Lung (tissue), 12 donors: Measurements from ENCODE around the gene CDC5L. TPM values are rescaled to one million over a fixed set of nuclear protein-coding genes. Genes with fewer than 3 reads are reported as not detected.

ENCODE experiments used
- ATAC-seq: fragments of 200-7000 bp; cut with Tn5 transposase; one replicate; pipeline ENCODE4 v1.9.1; 2020; ENCODE audit warnings: moderate number of reproducible peaks; ENCODE audit not compliant: insufficient read depth, low FRiP score
- DNase-seq, 3 donors: peaks; one replicate each; pipeline ENCODE4 v3.0.0-alpha.2; 2013 to 2017
- H3K27ac ChIP-seq, 2 donors: one replicate each; pipeline ENCODE4 v1.5.1; 2013; ENCODE audit warnings: mild to moderate bottlenecking in 2 of 2, moderate library complexity in 2 of 2, control low read depth in 1 of 2, inconsistent platforms in 1 of 2, low read depth in 1 of 2, low read length in 1 of 2
- H3K27me3 ChIP-seq, 3 donors: one replicate each; pipeline ENCODE4 v1.5.1; 2013; ENCODE audit warnings: low read length in 2 of 3; ENCODE audit not compliant: control insufficient read depth in 3 of 3, insufficient read depth in 3 of 3
- H3K36me3 ChIP-seq, 4 donors: one replicate each; pipeline ENCODE4 v1.5.1; 2013; ENCODE audit warnings: low read length in 4 of 4, mild to moderate bottlenecking in 1 of 4, moderate library complexity in 1 of 4; ENCODE audit not compliant: control insufficient read depth in 4 of 4, insufficient read depth in 4 of 4
- H3K4me1 ChIP-seq, 5 donors: one replicate each; pipeline ENCODE4 v1.5.1; 2013; ENCODE audit warnings: low read length in 5 of 5, mild to moderate bottlenecking in 2 of 5, moderate library complexity in 1 of 5; ENCODE audit not compliant: control insufficient read depth in 5 of 5, insufficient read depth in 5 of 5
- H3K4me3 ChIP-seq: one replicate; pipeline ENCODE4 v1.5.1; 2013; ENCODE audit warnings: mild to moderate bottlenecking, control low read depth, moderate library complexity
- H3K9ac ChIP-seq, 2 donors: one replicate each; pipeline ENCODE4 v1.5.1; 2013; ENCODE audit warnings: low read length in 2 of 2, control low read depth in 1 of 2; ENCODE audit not compliant: insufficient read depth in 1 of 2
- H3K9me3 ChIP-seq, 4 donors: one replicate each; pipeline ENCODE4 v1.5.1; 2013; ENCODE audit warnings: low read length in 3 of 4, mild to moderate bottlenecking in 1 of 4, moderate library complexity in 1 of 4; ENCODE audit not compliant: control insufficient read depth in 4 of 4, insufficient read depth in 3 of 4
- CTCF ChIP-seq: IDR thresholded peaks from 2 replicates; pipeline ENCODE4 v1.5.1; 2012; ENCODE audit warnings: mild to moderate bottlenecking; ENCODE audit errors: control extremely low read depth, extremely low read depth
- WGBS, 2 donors: extraction: QIAGEN DNeasy Blood & Tissue Kit; methylation state at CpG; one replicate each; pipeline ENCODE4 v1.1.7; 2013; 5-methylcytosine and 5-hydroxymethylcytosine counted together
- polyA plus RNA-seq, 2 donors: library from polyadenylated mRNA; stranded (reverse); fragments of 200-250 nt; gene quantifications; one replicate each; pipeline ENCODE4 v1.2.1, GENCODE V29; 2013
- total RNA-seq, 2 donors: library from RNA; depleted of rRNA in 1 of 2; stranded (reverse); fragments of >200 nt in 1 of 2; gene quantifications; one replicate each; pipeline ENCODE4 v1.2.1, GENCODE V29; 2014 to 2021
- donor health status: control.
- donor health status: control.
- donor health status: Bipolar disorder and iron deficiency.
- donor health status: healthy.
- donor health status: DM: yes; HTN: yes; CAD: no.

Gene CDC5L
- total and polyA plus RNA-seq, 4 donors = 5.1 to 26.8 (median 11.3) TPM

GRCh38 chr6:44431118-44431725 lies 43.7 kb downstream of the CDC5L start:
- peak; percentile 40 for TF ChIP-seq CTCF
- Histone ChIP-seq H3K4me3 (no peak overlapping the region), H3K27me3 (no peaks in the 10 kb centered on the region), H3K4me1 (peaks cover 0 to 9% (median 5%) of the 10 kb centered on the region in 5 donors), H3K36me3 (peaks cover 7 to 12% (median 10%) of the 10 kb centered on the region in 4 donors), H3K9me3 (no peaks in the 10 kb centered on the region), H3K27ac (no peak overlapping the region), H3K9ac (no peak overlapping the region)
- DNase-seq (peak; percentile 45 to 84 (median 76)), ATAC-seq (no peak)
- WGBS, 2 donors = 98% methylated on average over 1 of the region's 1 CpG

DNA sequence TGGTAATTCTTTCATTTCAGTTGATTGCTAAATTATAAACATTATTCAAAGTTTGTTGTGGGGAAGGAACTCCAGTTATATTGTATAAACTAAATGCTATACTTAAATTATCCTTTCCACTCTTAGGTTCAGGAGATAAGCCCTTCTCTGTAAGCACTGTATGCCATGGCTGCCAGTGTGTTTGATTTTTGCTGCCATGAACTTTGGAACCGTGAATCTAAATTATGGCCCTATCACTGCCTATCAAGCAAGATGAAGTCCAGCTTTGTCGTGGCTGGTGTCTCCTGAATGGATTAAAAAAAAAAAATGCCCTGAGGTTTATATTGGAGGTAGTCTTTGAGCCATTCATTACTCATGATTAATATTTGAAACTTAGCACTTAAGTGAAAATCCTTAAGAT lies 44.7 kb downstream of the CDC5L start:
- no peak for TF ChIP-seq CTCF
- Histone ChIP-seq H3K4me1 (peaks cover 0 to 9% (median 5%) of the 10 kb centered on the region in 5 donors), H3K9me3 (no peaks in the 10 kb centered on the region), H3K9ac (no peak overlapping the region), H3K27ac (peak overlapping the region in 1 of 2 donors; percentile 12), H3K27me3 (no peaks in the 10 kb centered on the region), H3K4me3 (no peak overlapping the region), H3K36me3 (peaks cover 5 to 12% (median 9%) of the 10 kb centered on the region in 4 donors)
- DNase-seq = no peak
- 62 to 71% methylated on average over 2 of the region's 2 CpGs for WGBS, 2 donors
- no peak for ATAC-seq

DNA sequence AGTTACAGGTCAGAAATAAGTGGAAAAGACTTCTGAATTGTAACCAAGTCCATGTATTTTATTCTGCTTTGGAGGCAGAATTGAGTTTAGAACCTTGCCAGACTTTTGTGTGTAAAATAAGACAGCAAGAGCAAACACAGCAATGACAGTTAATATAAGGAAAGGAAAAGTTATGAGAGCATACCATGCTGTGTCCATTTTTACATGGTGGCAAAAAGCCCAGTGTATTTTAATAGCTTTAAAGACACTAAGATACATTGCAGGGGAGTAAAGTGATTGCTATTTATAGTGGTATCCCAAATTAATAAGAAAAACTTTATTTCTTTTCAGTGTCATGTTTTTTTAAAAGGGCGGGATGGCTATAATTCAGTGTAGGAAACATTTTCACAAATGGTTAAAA lies 45.2 kb downstream of the CDC5L start:
- Histone ChIP-seq H3K36me3 (peaks cover 5 to 12% (median 9%) of the 10 kb centered on the region in 4 donors), H3K4me1 (peaks cover 0 to 9% (median 5%) of the 10 kb centered on the region in 5 donors), H3K9me3 (no peaks in the 10 kb centered on the region), H3K4me3 (no peak overlapping the region), H3K27me3 (no peaks in the 10 kb centered on the region), H3K9ac (no peak overlapping the region), H3K27ac (peak overlapping the region in 1 of 2 donors; percentile 12)
- no peak for TF ChIP-seq CTCF
- ATAC-seq (no peak), DNase-seq (peak in 2 of 3 donors; percentile 53 to 81)
- 93 to 97% methylated on average over 1 of the region's 1 CpG for WGBS, 2 donors

DNA sequence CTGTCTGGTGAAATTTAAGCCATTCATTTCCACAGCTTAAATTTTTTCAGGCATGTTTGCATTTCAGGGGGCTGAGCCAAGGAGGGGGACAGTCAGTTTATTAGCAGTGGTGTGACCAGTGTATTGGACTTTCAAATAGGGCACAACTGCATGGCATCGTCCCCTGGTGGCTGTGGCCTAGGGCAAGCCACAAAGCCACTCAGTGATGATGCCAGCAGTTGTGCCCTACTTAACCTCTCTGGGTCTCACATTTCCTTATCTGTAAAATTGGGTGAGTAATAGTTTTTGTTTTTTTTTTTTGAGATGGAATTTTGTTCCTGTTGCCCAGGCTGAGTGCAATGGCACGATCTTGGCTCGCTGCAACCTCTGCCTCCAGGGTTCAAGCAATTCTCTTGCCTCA lies 48.0 kb downstream of the CDC5L start:
- H3K27me3 ChIP-seq = no peaks in the 10 kb centered on the region
- 92 to 95% methylated on average over 3 of the region's 3 CpGs for WGBS, 2 donors
- no peak for TF ChIP-seq CTCF
- peaks cover 3 to 4% (median 3%) of the 10 kb centered on the region in 4 donors for H3K36me3 ChIP-seq
- ATAC-seq = no peak
- no peak overlapping the region for H3K27ac ChIP-seq
- no peaks in the 10 kb centered on the region for H3K9me3 ChIP-seq
- no peak overlapping the region for H3K9ac ChIP-seq
- peaks cover 0 to 10% (median 5%) of the 10 kb centered on the region in 5 donors for H3K4me1 ChIP-seq
- DNase-seq = no peak
- no peak overlapping the region for H3K4me3 ChIP-seq
